ENCODE measurements around the gene SV2A.

GRCh38 chr1:149962736-149963135 is 45.1 kb upstream of the SV2A start:
- TF ChIP-seq, protein P1, sequence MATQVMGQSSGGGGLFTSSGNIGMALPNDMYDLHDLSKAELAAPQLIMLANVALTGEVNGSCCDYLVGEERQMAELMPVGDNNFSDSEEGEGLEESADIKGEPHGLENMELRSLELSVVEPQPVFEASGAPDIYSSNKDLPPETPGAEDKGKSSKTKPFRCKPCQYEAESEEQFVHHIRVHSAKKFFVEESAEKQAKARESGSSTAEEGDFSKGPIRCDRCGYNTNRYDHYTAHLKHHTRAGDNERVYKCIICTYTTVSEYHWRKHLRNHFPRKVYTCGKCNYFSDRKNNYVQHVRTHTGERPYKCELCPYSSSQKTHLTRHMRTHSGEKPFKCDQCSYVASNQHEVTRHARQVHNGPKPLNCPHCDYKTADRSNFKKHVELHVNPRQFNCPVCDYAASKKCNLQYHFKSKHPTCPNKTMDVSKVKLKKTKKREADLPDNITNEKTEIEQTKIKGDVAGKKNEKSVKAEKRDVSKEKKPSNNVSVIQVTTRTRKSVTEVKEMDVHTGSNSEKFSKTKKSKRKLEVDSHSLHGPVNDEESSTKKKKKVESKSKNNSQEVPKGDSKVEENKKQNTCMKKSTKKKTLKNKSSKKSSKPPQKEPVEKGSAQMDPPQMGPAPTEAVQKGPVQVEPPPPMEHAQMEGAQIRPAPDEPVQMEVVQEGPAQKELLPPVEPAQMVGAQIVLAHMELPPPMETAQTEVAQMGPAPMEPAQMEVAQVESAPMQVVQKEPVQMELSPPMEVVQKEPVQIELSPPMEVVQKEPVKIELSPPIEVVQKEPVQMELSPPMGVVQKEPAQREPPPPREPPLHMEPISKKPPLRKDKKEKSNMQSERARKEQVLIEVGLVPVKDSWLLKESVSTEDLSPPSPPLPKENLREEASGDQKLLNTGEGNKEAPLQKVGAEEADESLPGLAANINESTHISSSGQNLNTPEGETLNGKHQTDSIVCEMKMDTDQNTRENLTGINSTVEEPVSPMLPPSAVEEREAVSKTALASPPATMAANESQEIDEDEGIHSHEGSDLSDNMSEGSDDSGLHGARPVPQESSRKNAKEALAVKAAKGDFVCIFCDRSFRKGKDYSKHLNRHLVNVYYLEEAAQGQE (tag by site-specific recombination; IDR thresholded peaks at IDR 0.05): no peak
- no peak for TF ChIP-seq CTCF (tag by site-specific recombination; IDR thresholded peaks at IDR 0.05)
- TF ChIP-seq ZNF114 (tag by site-specific recombination; IDR thresholded peaks at IDR 0.05): no peak
- TF ChIP-seq ATF2 (tag by site-specific recombination; IDR thresholded peaks at IDR 0.05; ENCODE audit: low read depth): no peak
- no peak for TF ChIP-seq OSR2 (tag by site-specific recombination; IDR thresholded peaks at IDR 0.05)
- TF ChIP-seq ZBTB7A (tag by site-specific recombination; IDR thresholded peaks at IDR 0.05; ENCODE audit: low read depth): no peak
- TF ChIP-seq ZNF560 (tag by site-specific recombination; IDR thresholded peaks at IDR 0.05; ENCODE audit: borderline replicate concordance): no peak
- no peak for TF ChIP-seq ZNF510 (tag by site-specific recombination; IDR thresholded peaks at IDR 0.05; ENCODE audit: insufficient replicate concordance)
- TF ChIP-seq ZNF324 (tag by site-specific recombination; IDR thresholded peaks at IDR 0.05): no peak
- TF ChIP-seq PATZ1 (tag by site-specific recombination; IDR thresholded peaks at IDR 0.05): no peak
- TF ChIP-seq, protein P2, sequence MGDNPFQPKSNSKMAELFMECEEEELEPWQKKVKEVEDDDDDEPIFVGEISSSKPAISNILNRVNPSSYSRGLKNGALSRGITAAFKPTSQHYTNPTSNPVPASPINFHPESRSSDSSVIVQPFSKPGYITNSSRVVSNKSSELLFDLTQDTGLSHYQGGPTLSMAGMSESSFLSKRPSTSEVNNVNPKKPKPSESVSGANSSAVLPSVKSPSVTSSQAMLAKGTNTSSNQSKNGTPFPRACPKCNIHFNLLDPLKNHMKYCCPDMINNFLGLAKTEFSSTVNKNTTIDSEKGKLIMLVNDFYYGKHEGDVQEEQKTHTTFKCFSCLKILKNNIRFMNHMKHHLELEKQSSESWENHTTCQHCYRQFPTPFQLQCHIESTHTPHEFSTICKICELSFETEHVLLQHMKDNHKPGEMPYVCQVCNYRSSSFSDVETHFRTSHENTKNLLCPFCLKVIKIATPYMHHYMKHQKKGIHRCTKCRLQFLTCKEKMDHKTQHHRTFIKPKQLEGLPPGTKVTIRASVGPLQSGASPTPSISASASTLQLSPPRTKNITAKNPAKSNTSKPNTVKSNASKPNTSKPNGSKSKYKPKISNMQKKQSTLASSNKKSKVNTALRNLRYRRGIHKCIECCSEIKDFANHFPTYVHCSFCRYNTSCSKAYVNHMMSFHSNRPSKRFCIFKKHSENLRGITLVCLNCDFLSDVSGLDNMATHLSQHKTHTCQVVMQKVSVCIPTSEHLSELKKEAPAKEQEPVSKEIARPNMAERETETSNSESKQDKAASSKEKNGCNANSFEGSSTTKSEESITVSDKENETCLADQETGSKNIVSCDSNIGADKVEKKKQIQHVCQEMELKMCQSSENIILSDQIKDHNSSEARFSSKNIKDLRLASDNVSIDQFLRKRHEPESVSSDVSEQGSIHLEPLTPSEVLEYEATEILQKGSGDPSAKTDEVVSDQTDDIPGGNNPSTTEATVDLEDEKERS (tag by site-specific recombination; IDR thresholded peaks at IDR 0.05): no peak
- TF ChIP-seq RBAK (tag by site-specific recombination; IDR thresholded peaks at IDR 0.05): no peak
- TF ChIP-seq, protein P3, sequence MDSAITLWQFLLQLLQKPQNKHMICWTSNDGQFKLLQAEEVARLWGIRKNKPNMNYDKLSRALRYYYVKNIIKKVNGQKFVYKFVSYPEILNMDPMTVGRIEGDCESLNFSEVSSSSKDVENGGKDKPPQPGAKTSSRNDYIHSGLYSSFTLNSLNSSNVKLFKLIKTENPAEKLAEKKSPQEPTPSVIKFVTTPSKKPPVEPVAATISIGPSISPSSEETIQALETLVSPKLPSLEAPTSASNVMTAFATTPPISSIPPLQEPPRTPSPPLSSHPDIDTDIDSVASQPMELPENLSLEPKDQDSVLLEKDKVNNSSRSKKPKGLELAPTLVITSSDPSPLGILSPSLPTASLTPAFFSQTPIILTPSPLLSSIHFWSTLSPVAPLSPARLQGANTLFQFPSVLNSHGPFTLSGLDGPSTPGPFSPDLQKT (IDR thresholded peaks at IDR 0.05; ENCODE audit: borderline replicate concordance, low read depth, low read length): no peak
